IPS-15b (cell line): Measurements from ENCODE around the gene MOB3C.

Source experiments
- H3K27me3 ChIP-seq: one replicate; pipeline ENCODE4 v1.6.1; 2013; ENCODE audit warnings: low read length; ENCODE audit not compliant: control insufficient read depth, insufficient read depth
- H3K36me3 ChIP-seq: one replicate; pipeline ENCODE4 v1.6.1; 2013; ENCODE audit warnings: low read length; ENCODE audit not compliant: control insufficient read depth, insufficient read depth
- H3K4me1 ChIP-seq: one replicate; pipeline ENCODE4 v1.6.1; 2013; ENCODE audit warnings: mild to moderate bottlenecking, low read length; ENCODE audit not compliant: control insufficient read depth, insufficient read depth
- H3K4me3 ChIP-seq: one replicate; pipeline ENCODE4 v1.5.1; 2013; ENCODE audit warnings: low read depth, low read length
- H3K9ac ChIP-seq: one replicate; pipeline ENCODE4 v1.6.1; 2013; ENCODE audit warnings: low read depth, mild to moderate bottlenecking, low read length
- H3K9me3 ChIP-seq: one replicate; pipeline ENCODE4 v1.6.1; 2013; ENCODE audit warnings: mild to moderate bottlenecking, low read length; ENCODE audit not compliant: control insufficient read depth, insufficient read depth

Gene MOB3C

DNA sequence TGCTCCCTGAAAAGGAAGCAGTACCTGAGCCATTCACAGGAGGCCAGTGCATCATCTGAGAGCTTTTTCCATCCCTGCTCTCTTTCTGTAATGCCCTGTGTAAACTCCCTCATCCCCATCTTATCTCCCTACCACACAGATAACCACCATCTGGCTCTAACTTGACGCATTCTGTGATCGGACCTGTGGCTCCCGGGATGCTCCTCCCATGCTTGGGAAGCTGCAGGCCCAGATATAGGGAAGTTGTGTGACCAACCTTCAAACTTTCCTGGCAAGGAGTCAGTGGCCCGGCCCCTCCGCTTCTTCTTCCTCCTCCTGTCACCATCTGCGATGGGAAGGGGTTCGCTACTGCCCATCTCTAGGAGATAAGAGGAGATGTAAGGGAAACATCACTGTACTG is 33.6 kb downstream of the MOB3C start:
- no peaks in the 10 kb centered on the region for H3K36me3 ChIP-seq
- H3K9ac ChIP-seq, result no peak overlapping the region

DNA sequence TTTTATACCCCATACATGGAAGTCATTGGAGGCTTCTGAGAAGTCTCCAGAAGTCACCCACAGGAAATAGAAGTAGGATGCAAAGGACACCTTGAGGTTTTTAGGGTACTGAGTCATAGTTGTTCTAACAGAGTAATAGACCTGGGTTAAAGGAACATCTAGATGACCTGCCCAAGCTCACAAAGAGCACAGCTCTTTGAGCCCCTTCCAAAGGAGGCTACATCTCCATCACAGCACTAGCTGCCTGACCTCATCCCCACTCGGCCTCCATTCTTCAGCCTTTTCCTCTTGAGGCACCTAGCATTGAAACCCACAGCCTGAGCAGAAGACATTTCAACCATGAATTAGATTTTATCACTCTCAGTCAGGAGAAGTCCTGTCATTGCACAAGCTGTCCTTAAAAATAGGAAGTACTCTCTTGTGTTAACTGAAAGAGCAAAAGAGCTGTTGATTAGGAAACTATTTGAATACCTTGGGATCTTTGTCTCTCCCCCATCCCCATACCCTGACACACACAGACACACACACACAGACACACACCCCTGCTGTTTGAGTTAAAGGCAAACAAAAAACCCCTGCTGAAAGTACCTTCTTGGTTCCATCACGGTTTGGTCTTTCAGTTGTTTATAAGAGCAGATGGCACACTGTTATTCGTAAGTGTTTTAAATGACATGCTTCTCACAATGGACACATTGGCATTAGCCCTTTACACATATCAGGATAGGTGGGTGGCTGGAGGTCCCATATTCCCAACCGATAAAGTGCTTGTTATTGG is 34.7 kb downstream of the MOB3C start:
- H3K9me3 ChIP-seq, result no peaks in the 10 kb centered on the region
- no peak overlapping the region for H3K9ac ChIP-seq
- no peaks in the 10 kb centered on the region for H3K36me3 ChIP-seq
- H3K27me3 ChIP-seq, result no peaks in the 10 kb centered on the region
- H3K4me3 ChIP-seq, result no peak overlapping the region
- no peaks in the 10 kb centered on the region for H3K4me1 ChIP-seq

More for the DNA sequence above, 33.6 kb downstream of the MOB3C start:
- Histone ChIP-seq H3K4me3 (no peak overlapping the region), H3K9me3 (no peaks in the 10 kb centered on the region), H3K27me3 (no peaks in the 10 kb centered on the region), H3K4me1 (no peaks in the 10 kb centered on the region)

DNA sequence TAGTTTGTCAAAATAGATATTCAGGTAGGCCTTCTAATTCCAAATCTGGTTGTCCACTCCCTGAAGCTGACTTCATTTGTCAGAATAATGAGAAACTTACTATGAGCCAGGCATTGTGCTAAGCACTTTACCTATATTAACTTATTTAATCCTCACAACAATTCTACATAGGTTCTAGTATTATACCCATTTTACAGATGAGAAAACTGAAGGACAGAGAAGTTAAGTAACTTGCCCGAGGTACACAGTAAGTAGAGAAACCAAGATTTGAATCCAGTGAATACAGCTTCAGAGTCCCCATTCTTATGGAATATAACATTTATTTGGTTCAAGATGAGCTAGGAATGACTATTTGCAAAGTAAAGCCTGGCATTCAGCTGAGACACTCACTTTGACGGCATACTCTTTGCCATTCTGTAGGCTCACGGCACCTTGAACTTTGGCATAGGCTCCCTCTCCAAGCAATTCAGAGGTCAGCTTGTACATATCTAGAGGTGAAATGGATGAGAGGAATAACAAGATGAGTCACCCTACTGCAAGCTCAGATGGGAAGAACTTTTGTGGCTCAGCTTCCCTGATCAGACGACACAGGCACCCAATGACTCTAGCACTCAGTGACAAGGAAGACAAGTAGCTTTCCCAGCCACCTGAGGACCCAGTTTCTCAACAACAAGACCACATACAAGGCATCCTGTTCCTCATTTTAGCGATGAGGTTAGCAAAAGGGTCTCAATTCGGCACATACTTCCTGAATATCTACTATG is 36.3 kb downstream of the MOB3C start:
- Histone ChIP-seq H3K27me3 (no peaks in the 10 kb centered on the region), H3K36me3 (no peaks in the 10 kb centered on the region), H3K9me3 (no peaks in the 10 kb centered on the region), H3K4me3 (no peak overlapping the region), H3K9ac (no peak overlapping the region), H3K4me1 (peaks cover 9% of the 10 kb centered on the region)

DNA sequence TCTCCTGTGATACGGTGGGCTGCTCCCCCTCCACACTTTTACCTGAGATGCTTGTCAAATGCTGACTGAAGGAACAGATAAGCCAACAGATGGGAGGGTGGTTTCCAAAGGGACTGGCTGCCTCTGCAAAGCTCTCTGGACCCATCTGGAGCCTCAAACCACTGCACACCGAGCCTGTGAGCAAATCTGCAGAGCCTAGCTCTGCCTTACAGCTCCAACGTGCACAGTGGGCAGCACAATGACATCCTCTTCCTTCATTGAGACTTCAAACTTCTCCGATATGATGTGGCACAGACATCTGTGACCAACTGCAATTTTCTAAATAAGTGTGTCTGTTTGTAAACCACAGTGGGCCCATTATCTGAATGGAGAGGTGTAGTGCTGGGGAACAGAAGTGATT is 38.9 kb downstream of the MOB3C start:
- no peaks in the 10 kb centered on the region for H3K9me3 ChIP-seq
- H3K9ac ChIP-seq, result no peak overlapping the region
- H3K4me3 ChIP-seq, result no peak overlapping the region
- H3K4me1 ChIP-seq, result peaks cover 9% of the 10 kb centered on the region
- no peaks in the 10 kb centered on the region for H3K36me3 ChIP-seq
- no peaks in the 10 kb centered on the region for H3K27me3 ChIP-seq

DNA sequence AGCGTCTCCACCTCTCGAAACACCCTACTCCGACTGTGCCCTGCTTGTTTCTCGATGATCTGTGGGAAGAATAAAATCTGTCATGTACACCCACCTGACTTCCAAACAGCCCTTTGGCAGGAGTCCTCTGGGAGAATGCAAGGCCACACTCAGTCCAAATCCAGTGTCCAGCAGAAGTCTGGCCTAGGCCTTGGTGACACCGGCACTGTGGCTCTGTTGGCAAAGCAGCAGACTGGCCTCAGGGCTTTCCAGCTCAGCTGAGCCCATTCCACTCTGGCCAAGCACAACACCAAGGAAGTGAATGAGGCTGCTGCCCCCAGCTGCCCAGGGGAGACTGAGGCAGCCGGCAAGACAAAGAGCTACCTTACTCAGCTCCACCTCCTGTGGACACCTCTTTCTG is 40.0 kb downstream of the MOB3C start:
- no peak overlapping the region for H3K9ac ChIP-seq
- H3K27me3 ChIP-seq, result no peaks in the 10 kb centered on the region
- H3K4me3 ChIP-seq, result no peak overlapping the region
- H3K9me3 ChIP-seq, result no peaks in the 10 kb centered on the region
- H3K36me3 ChIP-seq, result no peaks in the 10 kb centered on the region
- peaks cover 9% of the 10 kb centered on the region for H3K4me1 ChIP-seq

DNA sequence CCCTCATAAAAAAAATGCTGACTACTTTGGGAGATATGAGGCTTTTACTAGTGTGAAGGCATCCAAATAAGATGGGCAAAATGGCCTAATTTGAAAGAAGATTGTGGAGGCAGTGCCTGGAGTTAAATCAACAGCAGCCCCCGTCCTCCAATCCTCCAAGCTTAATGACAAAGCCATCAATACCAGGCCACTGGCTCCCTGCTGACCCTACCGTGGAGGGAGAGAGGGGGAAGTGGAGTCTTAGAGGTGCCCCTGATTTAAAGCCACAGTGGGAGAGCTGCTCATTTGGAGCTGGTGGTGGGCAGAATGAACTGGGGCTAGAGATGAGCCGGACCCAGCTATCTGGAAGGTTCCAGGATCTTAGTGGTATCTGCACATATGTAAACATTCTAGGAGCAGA is 40.8 kb downstream of the MOB3C start:
- H3K36me3 ChIP-seq, result no peaks in the 10 kb centered on the region
- H3K9me3 ChIP-seq, result no peaks in the 10 kb centered on the region
- no peaks in the 10 kb centered on the region for H3K27me3 ChIP-seq
- H3K9ac ChIP-seq, result no peak overlapping the region
- H3K4me3 ChIP-seq, result no peak overlapping the region
- peaks cover 9% of the 10 kb centered on the region for H3K4me1 ChIP-seq

DNA sequence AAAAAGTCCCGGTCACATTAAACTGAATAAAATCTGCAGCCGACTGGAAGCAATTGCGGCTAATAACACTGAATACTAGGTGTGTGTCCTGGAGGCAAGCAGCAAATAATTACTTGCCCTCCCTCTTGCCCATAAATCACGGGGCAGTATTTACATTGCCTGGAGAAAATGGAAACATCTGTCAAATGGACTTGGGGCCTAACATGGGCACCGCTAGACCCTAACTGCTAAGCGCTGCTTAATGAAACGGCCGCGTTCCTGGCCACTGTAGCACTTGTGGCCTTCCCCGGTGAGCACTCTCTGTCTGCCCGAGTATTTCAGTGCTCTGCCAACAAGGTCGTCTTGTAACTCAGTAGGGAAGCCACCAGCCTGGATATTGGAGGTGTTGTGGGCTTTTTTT is 41.3 kb downstream of the MOB3C start:
- Histone ChIP-seq H3K4me1 (peaks cover 9% of the 10 kb centered on the region), H3K27me3 (no peaks in the 10 kb centered on the region), H3K9ac (no peak overlapping the region), H3K36me3 (no peaks in the 10 kb centered on the region), H3K9me3 (no peaks in the 10 kb centered on the region), H3K4me3 (no peak overlapping the region)

DNA sequence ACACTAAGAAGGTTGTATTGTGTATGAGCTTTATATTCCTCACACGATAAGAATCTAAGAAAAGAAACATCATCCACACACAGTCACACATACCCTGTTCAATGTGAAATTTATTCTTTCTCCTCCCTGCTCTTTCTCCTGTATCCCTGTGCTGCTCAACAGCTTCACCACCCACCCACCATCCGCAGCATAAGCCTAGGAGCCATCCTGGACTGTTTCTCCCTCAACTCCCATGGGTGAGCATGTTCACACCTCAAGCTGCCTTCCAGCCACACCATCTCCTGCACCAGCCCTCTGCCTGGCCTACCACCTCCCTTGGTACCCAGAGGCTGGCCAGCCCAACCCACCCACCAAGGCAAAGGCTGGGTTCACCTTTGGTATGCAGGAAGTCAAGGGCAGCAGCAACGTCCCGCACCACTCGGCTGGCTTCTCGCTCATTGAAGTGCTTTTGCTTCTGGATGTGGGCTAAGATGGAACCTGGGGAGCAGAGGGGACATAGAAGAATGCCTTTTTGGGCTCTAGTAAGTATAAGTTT is 44.9 kb downstream of the MOB3C start:
- no peak overlapping the region for H3K4me3 ChIP-seq
- H3K9ac ChIP-seq, result no peak overlapping the region
- peaks cover 9% of the 10 kb centered on the region for H3K4me1 ChIP-seq
- H3K9me3 ChIP-seq, result no peaks in the 10 kb centered on the region
- no peaks in the 10 kb centered on the region for H3K27me3 ChIP-seq
- no peaks in the 10 kb centered on the region for H3K36me3 ChIP-seq

DNA sequence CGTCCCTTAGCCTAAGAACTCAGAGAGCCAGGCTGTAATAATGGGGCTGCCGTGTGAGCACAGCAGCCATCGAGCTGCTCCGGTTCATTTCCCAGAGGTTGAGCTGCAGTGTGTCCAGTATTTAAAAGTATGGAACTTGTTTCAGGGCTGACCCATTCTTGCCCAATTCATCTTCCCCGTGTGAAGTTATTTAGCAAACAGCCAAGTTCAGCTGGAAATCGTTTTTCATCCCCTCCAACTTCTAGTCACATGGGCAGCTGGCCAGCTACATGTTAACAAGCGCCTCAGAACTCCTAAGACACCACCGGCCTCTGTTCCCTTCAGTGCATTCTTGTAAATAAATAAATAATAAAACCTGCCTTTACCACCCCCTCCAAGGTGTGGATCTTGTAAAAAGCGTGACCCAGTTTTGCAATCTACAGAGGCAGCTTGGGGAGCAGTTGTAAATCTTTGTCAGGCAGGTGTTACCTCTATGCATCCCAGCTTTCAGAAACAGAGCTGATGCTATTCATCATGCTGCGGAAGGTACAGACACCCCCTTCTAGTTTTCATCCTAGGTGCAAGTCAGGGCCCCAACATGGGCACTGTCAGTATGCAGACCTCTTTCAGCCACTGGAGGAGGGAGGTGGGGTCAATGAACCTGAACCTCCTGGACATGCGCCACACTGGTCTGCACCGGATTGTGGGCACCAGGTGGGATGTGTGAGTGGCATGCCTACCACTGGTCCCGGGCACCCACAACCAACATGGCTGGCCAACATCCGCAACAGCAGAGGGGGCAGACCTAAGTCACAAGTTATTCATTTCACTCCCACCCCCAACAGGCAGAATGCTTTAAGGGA is 46.5 kb downstream of the MOB3C start:
- H3K4me1 ChIP-seq, result no peaks in the 10 kb centered on the region
- no peak overlapping the region for H3K4me3 ChIP-seq
- no peaks in the 10 kb centered on the region for H3K27me3 ChIP-seq
- H3K9ac ChIP-seq, result no peak overlapping the region
- no peaks in the 10 kb centered on the region for H3K9me3 ChIP-seq
- H3K36me3 ChIP-seq, result peaks cover 2% of the 10 kb centered on the region

DNA sequence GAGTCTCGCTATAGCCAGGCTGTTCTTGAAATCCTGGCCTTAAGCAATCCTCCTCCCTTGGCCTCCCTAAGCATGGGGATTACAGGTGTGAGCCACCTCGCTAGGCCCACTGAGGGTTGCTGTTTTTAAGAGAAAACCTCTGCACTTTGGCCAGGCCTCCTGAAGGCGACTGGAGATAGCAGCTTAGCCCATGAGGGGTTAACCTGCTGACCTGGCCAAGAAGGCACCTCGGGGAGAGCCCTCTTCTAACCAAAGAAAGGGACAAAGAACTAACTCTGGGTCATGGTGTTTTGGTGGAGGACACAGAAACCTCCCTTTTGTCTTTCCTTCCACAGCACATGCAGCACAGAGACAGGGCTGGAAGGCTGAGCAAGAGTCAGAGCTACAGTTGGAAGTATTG is 47.5 kb downstream of the MOB3C start:
- Histone ChIP-seq H3K4me3 (no peak overlapping the region), H3K36me3 (peaks cover 2% of the 10 kb centered on the region), H3K27me3 (no peaks in the 10 kb centered on the region), H3K9ac (no peak overlapping the region), H3K4me1 (no peaks in the 10 kb centered on the region), H3K9me3 (no peaks in the 10 kb centered on the region)

DNA sequence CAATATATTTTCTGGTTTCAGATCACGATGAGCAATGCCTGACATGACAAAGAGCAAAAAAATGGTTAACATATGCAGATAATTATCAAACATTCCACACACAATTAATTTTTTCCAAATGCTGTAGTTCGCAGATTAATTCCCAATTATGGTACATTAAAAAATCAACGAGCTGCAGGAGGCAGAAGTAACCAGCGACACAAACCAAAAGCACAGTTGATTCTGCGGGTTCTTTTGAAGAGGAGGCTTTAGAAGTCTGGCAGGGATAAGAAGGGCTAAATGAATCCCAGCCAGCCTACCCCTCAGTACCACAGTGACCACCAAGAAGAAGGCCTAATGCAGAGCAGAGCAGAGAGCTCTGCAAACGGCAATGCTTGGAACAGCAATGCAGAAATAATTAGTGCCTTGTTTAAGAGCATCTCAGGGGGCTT is 48.1 kb downstream of the MOB3C start:
- no peaks in the 10 kb centered on the region for H3K27me3 ChIP-seq
- H3K4me1 ChIP-seq, result no peaks in the 10 kb centered on the region
- H3K9me3 ChIP-seq, result no peaks in the 10 kb centered on the region
- peaks cover 2% of the 10 kb centered on the region for H3K36me3 ChIP-seq
- H3K9ac ChIP-seq, result no peak overlapping the region
- H3K4me3 ChIP-seq, result no peak overlapping the region
